ENCODE measurements around the gene HNF1B. TPM values are rescaled to one million over a fixed set of nuclear protein-coding genes. Genes with fewer than 3 reads are reported as not detected.

HNF1B gene
- total RNA-seq, 4 donors from 2014 or later = not detected

DNA sequence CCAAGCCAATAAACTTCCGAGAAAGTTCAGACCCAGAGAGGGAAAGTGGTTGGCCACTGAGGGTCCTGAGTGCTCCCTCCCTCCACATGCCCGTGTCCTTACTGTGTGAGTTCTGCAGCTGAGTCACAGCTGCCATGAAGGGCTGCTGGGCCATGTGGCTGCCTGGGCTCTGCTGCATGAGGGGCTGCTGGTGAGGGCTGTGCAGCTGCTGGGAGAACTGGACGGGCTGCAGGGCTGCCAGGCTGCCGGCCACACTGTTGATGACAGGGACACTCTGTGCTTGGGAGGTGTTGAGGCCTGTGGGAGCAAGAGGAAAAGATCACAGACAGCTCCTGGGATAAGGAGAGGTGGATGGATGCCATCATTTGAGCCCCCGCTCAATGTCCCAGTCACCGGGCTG is 44.0 kb downstream of the HNF1B start:
- TF ChIP-seq, protein P1, sequence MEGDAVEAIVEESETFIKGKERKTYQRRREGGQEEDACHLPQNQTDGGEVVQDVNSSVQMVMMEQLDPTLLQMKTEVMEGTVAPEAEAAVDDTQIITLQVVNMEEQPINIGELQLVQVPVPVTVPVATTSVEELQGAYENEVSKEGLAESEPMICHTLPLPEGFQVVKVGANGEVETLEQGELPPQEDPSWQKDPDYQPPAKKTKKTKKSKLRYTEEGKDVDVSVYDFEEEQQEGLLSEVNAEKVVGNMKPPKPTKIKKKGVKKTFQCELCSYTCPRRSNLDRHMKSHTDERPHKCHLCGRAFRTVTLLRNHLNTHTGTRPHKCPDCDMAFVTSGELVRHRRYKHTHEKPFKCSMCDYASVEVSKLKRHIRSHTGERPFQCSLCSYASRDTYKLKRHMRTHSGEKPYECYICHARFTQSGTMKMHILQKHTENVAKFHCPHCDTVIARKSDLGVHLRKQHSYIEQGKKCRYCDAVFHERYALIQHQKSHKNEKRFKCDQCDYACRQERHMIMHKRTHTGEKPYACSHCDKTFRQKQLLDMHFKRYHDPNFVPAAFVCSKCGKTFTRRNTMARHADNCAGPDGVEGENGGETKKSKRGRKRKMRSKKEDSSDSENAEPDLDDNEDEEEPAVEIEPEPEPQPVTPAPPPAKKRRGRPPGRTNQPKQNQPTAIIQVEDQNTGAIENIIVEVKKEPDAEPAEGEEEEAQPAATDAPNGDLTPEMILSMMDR (IDR thresholded peaks at IDR 0.05; ENCODE audit: low read depth) = no peak

DNA sequence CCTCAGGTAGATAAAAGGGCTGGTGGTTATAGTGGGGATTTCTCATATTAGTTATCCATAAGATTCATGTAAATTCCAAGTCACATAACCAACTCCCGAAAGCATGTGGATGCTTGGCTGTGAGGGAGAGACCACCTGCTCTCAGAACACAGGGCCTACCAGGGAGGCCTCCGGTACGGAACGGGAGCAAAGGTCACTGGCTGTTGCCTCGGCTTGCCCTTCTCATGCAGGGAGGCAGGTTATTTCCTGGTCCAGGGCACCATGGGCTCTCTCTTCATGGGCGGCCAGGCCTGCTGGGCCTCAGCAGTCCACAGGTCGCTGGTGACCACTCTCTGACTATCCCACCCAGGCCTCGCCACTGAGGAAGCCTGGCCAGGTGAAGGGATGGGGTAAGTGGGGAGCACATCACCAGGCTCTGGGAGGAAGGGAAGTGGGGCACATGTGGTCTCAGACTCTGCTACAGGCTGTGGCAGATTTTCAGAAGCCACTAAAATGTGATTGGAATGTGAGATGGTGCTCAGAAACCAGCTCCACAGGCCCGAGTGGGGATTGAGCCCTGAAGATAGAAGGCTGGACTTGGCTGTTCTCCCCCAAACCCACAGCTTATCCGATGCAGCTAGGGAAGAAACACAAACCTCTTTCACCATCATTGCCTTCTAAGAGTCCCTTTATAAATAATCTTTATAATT is 45.4 kb downstream of the HNF1B start:
- TF ChIP-seq, protein P1 (IDR thresholded peaks at IDR 0.05; ENCODE audit: low read depth) = no peak

DNA sequence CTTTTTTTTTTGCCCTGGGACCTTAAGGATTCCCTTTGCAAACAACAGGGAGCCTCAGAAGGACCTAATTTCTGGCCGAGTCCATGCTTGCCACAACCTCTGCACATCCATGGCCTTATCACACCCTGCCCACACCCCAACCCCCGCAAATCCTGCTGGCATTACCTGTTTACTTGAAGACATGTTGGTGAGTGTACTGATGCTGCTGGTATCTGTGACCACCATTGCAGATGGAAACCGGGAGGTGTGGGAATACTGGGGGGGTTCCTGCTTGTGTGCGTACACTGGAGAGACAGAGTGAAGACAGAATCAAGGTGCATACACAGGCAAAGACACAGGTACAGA is 46.0 kb downstream of the HNF1B start:
- TF ChIP-seq, protein P1 (IDR thresholded peaks at IDR 0.05; ENCODE audit: low read depth) = no peak

DNA sequence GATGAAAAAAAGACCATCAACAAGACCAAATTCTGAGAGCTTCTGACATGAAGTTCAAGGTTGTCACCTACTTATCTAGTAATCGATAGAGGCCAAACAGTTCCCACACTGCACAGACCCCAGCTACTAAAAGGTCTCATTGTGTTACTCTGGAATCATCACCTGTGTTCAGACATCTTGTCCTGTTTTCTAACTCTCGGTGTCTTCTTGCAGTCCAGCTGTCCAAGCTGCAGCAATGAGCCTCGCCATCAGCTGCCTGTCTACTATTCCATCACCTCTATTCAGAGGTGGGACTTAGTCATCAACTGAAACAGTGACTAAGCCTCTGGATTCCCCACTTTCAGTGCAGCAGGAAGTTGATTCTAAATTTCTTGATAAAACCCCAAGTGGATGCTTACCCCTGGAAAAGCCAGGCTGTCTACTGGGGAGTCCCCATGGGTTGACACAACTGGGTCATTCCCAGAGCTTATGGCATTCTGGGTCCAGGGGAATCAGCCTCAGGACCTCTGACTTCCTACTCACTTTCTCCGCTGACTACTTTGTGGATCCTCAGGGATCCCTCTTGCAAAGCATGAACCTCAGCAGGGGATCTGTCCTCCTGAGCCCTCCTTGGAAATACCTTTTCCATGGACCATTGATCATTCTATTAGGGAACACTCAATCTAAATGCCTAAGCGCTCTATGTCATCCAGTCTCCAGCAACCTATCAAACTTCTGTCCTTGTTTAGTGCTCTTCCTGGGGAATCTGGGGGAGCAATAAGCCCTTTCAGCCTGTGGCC is 46.5 kb downstream of the HNF1B start:
- TF ChIP-seq, protein P1 (IDR thresholded peaks at IDR 0.05; ENCODE audit: low read depth) = no peak

DNA sequence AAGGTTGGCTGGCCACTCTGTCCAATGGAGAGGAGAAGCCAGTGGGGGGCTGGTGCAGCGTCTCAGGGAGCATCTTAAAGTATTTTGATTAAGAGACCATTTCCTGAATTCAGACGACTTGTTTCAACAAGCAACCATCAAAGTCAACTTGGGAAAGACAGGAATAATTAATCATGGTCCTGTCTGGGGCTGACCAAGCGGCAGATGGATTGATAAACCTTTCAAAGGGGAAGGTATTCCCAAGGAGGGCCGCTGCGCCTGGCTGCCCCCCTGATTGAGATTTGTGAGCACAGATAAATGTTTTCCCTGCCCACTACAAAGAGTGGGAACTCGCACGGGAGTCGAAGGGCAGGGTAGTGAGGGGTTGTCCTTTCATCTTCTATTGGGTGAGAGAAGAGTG is 47.5 kb downstream of the HNF1B start:
- TF ChIP-seq, protein P1 (IDR thresholded peaks at IDR 0.05; ENCODE audit: low read depth) = no peak

DNA sequence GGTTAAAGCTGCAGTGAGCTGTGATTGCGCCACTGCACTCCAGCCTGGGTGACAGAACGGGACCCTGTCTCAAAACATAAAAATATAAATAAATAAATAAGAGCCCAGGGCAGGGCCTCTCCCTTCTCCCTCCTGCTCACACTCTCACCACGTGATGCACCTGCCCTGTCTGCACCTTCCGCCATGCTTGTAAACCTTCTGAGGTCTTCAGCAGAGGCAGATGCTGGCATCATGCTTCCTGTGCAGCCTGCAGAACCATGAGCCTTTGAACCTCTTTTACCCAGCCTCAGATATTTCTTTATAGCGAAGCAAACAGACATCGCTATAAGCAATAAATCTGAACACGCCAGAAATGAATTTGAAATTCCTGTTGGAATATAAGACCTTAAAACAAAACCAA is 48.5 kb downstream of the HNF1B start:
- TF ChIP-seq, protein P1 (IDR thresholded peaks at IDR 0.05; ENCODE audit: low read depth) = no peak

DNA sequence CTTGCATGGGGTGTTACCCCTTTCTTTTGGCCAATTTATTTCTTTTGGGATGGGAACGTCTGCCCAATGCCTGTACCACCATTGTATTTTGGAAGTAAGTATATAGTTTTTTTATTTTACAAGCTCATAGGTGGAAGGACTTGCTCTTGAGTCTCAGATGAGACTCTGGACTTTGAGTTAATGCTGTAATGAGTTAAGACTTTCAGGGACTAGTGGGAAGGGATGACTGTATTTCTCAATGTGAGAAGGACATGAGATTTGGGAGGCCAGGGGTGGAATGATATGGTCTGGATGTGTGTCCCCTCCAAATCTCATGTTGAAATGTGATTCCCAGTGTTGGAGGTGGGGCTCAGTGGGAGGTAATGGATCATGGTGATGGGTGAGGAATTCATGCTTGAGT is 49.1 kb downstream of the HNF1B start:
- TF ChIP-seq, protein P1 (IDR thresholded peaks at IDR 0.05; ENCODE audit: low read depth) = no peak
